GM12878 (cell line): ENCODE results near the gene ATOSB. TPM values are rescaled to one million over a fixed set of nuclear protein-coding genes. Genes with fewer than 3 reads are reported as not detected.
A peak's percentile ranks its signal among the peaks of the same experiment; 100 is the strongest.

Experiments used
- ATF7 ChIP-seq: fragments of 450-650 bp; IDR thresholded peaks from 2 replicates; pipeline ENCODE4 v1.6.1; 2016; ENCODE audit warnings: low read depth, mild to moderate bottlenecking
- BCL11A ChIP-seq: IDR thresholded peaks from 2 replicates; pipeline ENCODE4 v1.6.1; 2011; ENCODE audit warnings: low read depth, low read length
- BHLHE40 ChIP-seq, 2 experiments: fragments of 450-650 bp in 1 of 2; IDR thresholded peaks; 2 replicates each; pipeline ENCODE4 v1.6.1; 2011 to 2017; ENCODE audit warnings: low read depth in 2 of 2, borderline replicate concordance in 1 of 2, improper control_type of control experiment in 1 of 2, low read length in 1 of 2, mild to moderate bottlenecking in 1 of 2
- BRCA1 ChIP-seq: IDR thresholded peaks from 2 replicates; pipeline ENCODE4 v1.6.1; 2011; ENCODE audit warnings: low read depth, low read length, improper control_type of control experiment
- CTCF ChIP-seq, 3 experiments: IDR thresholded peaks in 2 of 3; conservative IDR thresholded peaks in 1 of 3; 2 replicates each; pipeline ENCODE4 v1.5.1; 2011; ENCODE audit warnings: low read depth in 3 of 3, low read length in 3 of 3, mild to moderate bottlenecking in 3 of 3, control low read depth in 2 of 3, moderate library complexity in 2 of 3, inconsistent platforms in 1 of 3, mixed read lengths in 1 of 3; ENCODE audit not compliant: control insufficient read depth in 2 of 3, insufficient read depth in 1 of 3; ENCODE audit errors: extremely low read depth in 1 of 3
- EED ChIP-seq: sonication (generic); IDR thresholded peaks from 2 replicates; pipeline ENCODE4 v1.6.1; 2016; ENCODE audit warnings: antibody characterized with exemption, low read depth
- ESRRA ChIP-seq: IDR thresholded peaks from 2 replicates; pipeline ENCODE4 v1.6.1; 2012; ENCODE audit warnings: mild to moderate bottlenecking, low read length, improper control_type of control experiment
- EZH2 ChIP-seq: IDR thresholded peaks from 2 replicates; pipeline ENCODE4 v1.6.1; 2012; ENCODE audit warnings: low read depth, mild to moderate bottlenecking, control low read depth, inconsistent platforms, low read length, borderline replicate concordance; ENCODE audit not compliant: control insufficient read depth
- FOS ChIP-seq: IDR thresholded peaks from 3 replicates; pipeline ENCODE4 v1.6.1; 2011; ENCODE audit warnings: borderline replicate concordance; ENCODE audit not compliant: insufficient read length; ENCODE audit errors: extremely low read depth
- HCFC1 ChIP-seq: fragments of 150-350 bp; IDR thresholded peaks from 2 replicates; pipeline ENCODE4 v1.6.1; 2014; ENCODE audit warnings: low read length
- MXI1 ChIP-seq: fragments of 150-350 bp; IDR thresholded peaks from 2 replicates; pipeline ENCODE4 v1.6.1; 2011; ENCODE audit warnings: low read depth, mild to moderate bottlenecking, inconsistent platforms, low read length, improper control_type of control experiment
- NBN ChIP-seq: fragments of 450-650 bp; IDR thresholded peaks from 2 replicates; pipeline ENCODE4 v1.6.1; 2016
- NR2C1 ChIP-seq: fragments of 450-650 bp; IDR thresholded peaks from 2 replicates; pipeline ENCODE4 v1.6.1; 2017; ENCODE audit warnings: antibody characterized with exemption, mild to moderate bottlenecking, moderate library complexity
- NR2C2 ChIP-seq: IDR thresholded peaks from 2 replicates; pipeline ENCODE4 v1.6.1; 2011; ENCODE audit warnings: borderline replicate concordance, low read depth; ENCODE audit not compliant: control insufficient read depth, insufficient read length
- PAX8 ChIP-seq: fragments of 450-650 bp; IDR thresholded peaks from 2 replicates; pipeline ENCODE4 v1.6.1; 2017; ENCODE audit warnings: mild to moderate bottlenecking, moderate library complexity
- POU2F2 ChIP-seq: IDR thresholded peaks from 3 replicates; pipeline ENCODE4 v1.6.1; 2011; ENCODE audit warnings: low read depth, mild to moderate bottlenecking, low read length, borderline replicate concordance
- RAD21 ChIP-seq: IDR thresholded peaks from 2 replicates; pipeline ENCODE4 v1.6.1; 2011; ENCODE audit warnings: mild to moderate bottlenecking, low read depth, low read length, moderate library complexity; ENCODE audit not compliant: insufficient read depth
- RB1 ChIP-seq: fragments of 450-650 bp; formaldehyde crosslinking; IDR thresholded peaks from 2 replicates; pipeline ENCODE4 v1.6.1; 2017; ENCODE audit warnings: mild to moderate bottlenecking, borderline replicate concordance
- SKIL ChIP-seq: fragments of 450-650 bp; IDR thresholded peaks from 2 replicates; pipeline ENCODE4 v1.6.1; 2017; ENCODE audit warnings: mild to moderate bottlenecking, low read depth, inconsistent platforms; ENCODE audit not compliant: poor library complexity, severe bottlenecking
- STAT1 ChIP-seq: fragments of 450-650 bp; conservative IDR thresholded peaks from 2 replicates; pipeline ENCODE4 v1.6.1; 2014; ENCODE audit warnings: antibody characterized with exemption, mild to moderate bottlenecking
- TARDBP ChIP-seq: IDR thresholded peaks from 2 replicates; pipeline ENCODE4 v1.6.1; 2016; ENCODE audit warnings: borderline replicate concordance
- YY1 ChIP-seq: IDR thresholded peaks from 2 replicates; pipeline ENCODE4 v1.6.1; 2011; ENCODE audit warnings: low read depth, mild to moderate bottlenecking, low read length
- ZNF207 ChIP-seq: fragments of 450-650 bp; IDR thresholded peaks from 2 replicates; pipeline ENCODE4 v1.6.1; 2014; ENCODE audit warnings: antibody characterized with exemption, mild to moderate bottlenecking, borderline replicate concordance
- ZNF384 ChIP-seq: IDR thresholded peaks from 2 replicates; pipeline ENCODE4 v1.6.1; 2012; ENCODE audit warnings: low read depth, mild to moderate bottlenecking, low read length, improper control_type of control experiment, borderline replicate concordance
- ZZZ3 ChIP-seq: IDR thresholded peaks from 2 replicates; pipeline ENCODE4 v1.6.1; 2011; ENCODE audit warnings: low read depth; ENCODE audit not compliant: control insufficient read depth, insufficient read length
- polyA plus RNA-seq, 11 experiments: library from polyadenylated mRNA; depleted of rRNA in 4 of 11; unstranded in 6 of 11; stranded (reverse) in 5 of 11; fragments of >200 nt; fragmentation: Nextera tagmentation in 4 of 11; fragmentation: Illumina TruSeq in 1 of 11; extraction: Ambion mirVana in 4 of 11; extraction: Trizol in 1 of 11; gene quantifications; 1 replicate in 1 of 11; 2 replicates in 10 of 11; pipeline versions ENCODE4 v1.2.1 to v1.2.3, GENCODE V29; 2011 to 2016; ENCODE audit warnings: inconsistent platforms in 2 of 11, missing spikeins in 2 of 11, low read depth in 1 of 11
- total RNA-seq, 4 experiments: library from RNA; depleted of rRNA in 3 of 4; stranded (reverse); fragments of >200 nt in 3 of 4; fragmentation: Illumina TruSeq in 1 of 4; extraction: Trizol in 1 of 4; gene quantifications; 2 replicates each; pipeline versions ENCODE4 v1.2.1 to v1.2.3, GENCODE V29; 2013 to 2021
- TF ChIP-seq, protein P1 (sequence below): IDR thresholded peaks from 2 replicates; pipeline ENCODE4 v1.6.1; 2012; ENCODE audit warnings: low read depth, low read length, improper control_type of control experiment
- TF ChIP-seq, protein P2 (sequence below): fragments of 450-650 bp; IDR thresholded peaks from 2 replicates; pipeline ENCODE4 v1.6.1; 2014; ENCODE audit warnings: mild to moderate bottlenecking

Gene ATOSB
- total and polyA plus RNA-seq, 10 of the 15 experiments (the other 5 are each of a cell fraction or from before 2014, with no cell fraction given) = 0.60 to 5.4 (median 2.5) TPM

- TF ChIP-seq NR2C2 (no peak), YY1 (peak; percentile 49; the same call in 1 of the 2 replicates), SKIL (peak; percentile 51), POU2F2 (no peak), NBN (no peak), BRCA1 (no peak), NR2C1 (no peak), STAT1 (no peak), MXI1 (peak; percentile 18; the same call in 1 of the 2 replicates), PAX8 (no peak), ESRRA (no peak), BHLHE40 (IDR thresholded peaks at IDR 0.05; ENCODE audit: borderline replicate concordance in 1 of 2, low read depth in 2 of 2, low read length in 1 of 2) (peak; percentile 14 to 44; a peak in 2 of 4 replicates), ZNF207 (no peak), FOS (no peak), HCFC1 (no peak), BCL11A (no peak), ATF7 (no peak), ZNF384 (no peak), EZH2 (no peak), CTCF (IDR thresholded peaks at IDR 0.05 in 2 of 3, conservative IDR thresholded peaks at IDR 0.05 in 1 of 3; ENCODE audit: control insufficient read depth in 2 of 3, extremely low read depth in 1 of 3, insufficient read depth in 1 of 3, low read depth in 3 of 3, low read length in 3 of 3) (peak; percentile 93 to 98 (median 95); a peak in 5 of 6 replicates), ZZZ3 (no peak), TARDBP (no peak), RAD21 (peak; percentile 92), EED (no peak), RB1 (no peak)
- TF ChIP-seq, protein P1, sequence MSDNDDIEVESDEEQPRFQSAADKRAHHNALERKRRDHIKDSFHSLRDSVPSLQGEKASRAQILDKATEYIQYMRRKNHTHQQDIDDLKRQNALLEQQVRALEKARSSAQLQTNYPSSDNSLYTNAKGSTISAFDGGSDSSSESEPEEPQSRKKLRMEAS = no peak
- TF ChIP-seq, protein P2, sequence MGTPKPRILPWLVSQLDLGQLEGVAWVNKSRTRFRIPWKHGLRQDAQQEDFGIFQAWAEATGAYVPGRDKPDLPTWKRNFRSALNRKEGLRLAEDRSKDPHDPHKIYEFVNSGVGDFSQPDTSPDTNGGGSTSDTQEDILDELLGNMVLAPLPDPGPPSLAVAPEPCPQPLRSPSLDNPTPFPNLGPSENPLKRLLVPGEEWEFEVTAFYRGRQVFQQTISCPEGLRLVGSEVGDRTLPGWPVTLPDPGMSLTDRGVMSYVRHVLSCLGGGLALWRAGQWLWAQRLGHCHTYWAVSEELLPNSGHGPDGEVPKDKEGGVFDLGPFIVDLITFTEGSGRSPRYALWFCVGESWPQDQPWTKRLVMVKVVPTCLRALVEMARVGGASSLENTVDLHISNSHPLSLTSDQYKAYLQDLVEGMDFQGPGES = no peak
These were observed 1.4 kb upstream of the ATOSB start (continued) for GRCh38 chr9:35116898-35117551.
